ENCODE measurements around the gene RPP25L.
"Not testable (repeated sequence)": the region's sequence is repeated elsewhere in the genome, so short reads cannot be mapped to it uniquely, and the experiment has no call there.

RPP25L gene

DNA sequence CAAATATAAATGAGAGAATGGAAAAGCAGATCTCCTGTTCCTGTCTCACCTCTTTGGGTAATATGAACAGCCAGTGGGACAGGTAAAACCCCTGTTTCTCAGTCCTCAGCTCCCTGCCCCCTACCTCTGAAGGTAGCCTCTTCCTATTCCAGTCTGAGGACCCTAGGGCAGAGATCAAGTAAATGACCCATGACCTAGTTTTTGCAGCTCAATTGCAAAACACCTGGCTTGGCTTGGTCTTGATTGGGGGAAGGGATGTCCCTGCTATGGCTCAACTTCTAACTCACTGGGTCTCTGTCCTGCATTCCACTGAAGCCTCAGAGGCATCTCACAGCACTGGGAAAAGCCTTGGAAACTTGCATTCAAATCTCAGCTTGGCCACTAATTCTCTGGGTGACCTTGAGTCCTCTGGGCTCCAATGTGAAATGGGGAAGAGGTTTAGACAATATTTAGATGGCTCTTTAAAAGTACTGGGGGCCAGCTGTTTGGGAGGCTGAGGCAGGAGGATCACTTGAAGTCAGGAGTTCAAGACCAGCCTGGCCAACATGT is 32.9 kb upstream of the RPP25L start:
- TF ChIP-seq CTCF (IDR thresholded peaks at IDR 0.05; ENCODE audit: insufficient read depth, low read length, poor library complexity, severe bottlenecking): no peak
- no peak for DNase-seq (ENCODE audit: extremely low read depth, insufficient read length)
- Histone ChIP-seq H3K4me3 (replicated peaks; ENCODE audit: low read depth, low read length) (no peak overlapping the region), H3K36me3 (ENCODE audit: control insufficient read depth, insufficient read depth, low read length) (peaks cover 12% of the 10 kb centered on the region), H3K27me3 (replicated peaks; ENCODE audit: control insufficient read depth, insufficient read depth, low read length) (no peaks in the 10 kb centered on the region)

DNA sequence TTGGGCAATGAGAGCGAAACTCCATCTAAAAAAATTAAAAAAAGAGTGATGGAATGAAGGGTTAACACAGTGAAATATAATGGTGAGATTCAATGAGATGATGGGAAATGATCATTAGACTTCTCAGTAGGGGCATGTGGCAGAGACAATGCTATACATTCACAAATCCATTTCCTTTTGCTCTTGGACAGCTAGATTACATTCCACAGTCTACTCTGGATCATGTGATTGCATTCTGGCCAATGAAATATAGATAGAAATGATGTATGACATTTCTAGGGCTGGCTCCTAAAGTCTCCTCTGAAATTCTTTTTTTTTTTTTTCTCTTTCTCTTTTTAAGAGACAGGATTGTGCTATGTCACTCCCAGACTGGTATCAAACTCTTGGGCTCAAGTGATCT is 30.8 kb upstream of the RPP25L start:
- TF ChIP-seq CTCF (IDR thresholded peaks at IDR 0.05; ENCODE audit: insufficient read depth, low read length, poor library complexity, severe bottlenecking): no peak
- Histone ChIP-seq H3K36me3 (ENCODE audit: control insufficient read depth, insufficient read depth, low read length) (no peaks in the 10 kb centered on the region), H3K27me3 (replicated peaks; ENCODE audit: control insufficient read depth, insufficient read depth, low read length) (no peaks in the 10 kb centered on the region), H3K4me3 (replicated peaks; ENCODE audit: low read depth, low read length) (no peak overlapping the region)
- DNase-seq (ENCODE audit: extremely low read depth, insufficient read length): no peak

GRCh38 chr9:34639322-34639721 is 27.4 kb upstream of the RPP25L start:
- not testable (repeated sequence) for DNase-seq (ENCODE audit: extremely low read depth, insufficient read length); H3K36me3 ChIP-seq (ENCODE audit: control insufficient read depth, insufficient read depth, low read length); H3K27me3 ChIP-seq (replicated peaks; ENCODE audit: control insufficient read depth, insufficient read depth, low read length); H3K4me3 ChIP-seq (replicated peaks; ENCODE audit: low read depth, low read length)

- H3K27me3 ChIP-seq (replicated peaks; ENCODE audit: control insufficient read depth, insufficient read depth, low read length): no peaks in the 10 kb centered on the region
- no peak for DNase-seq (ENCODE audit: extremely low read depth, insufficient read length)
- H3K36me3 ChIP-seq (ENCODE audit: control insufficient read depth, insufficient read depth, low read length): no peaks in the 10 kb centered on the region; the same call in 1 of the 2 replicates
- H3K4me3 ChIP-seq (replicated peaks; ENCODE audit: low read depth, low read length): peak overlapping the region; percentile 68
- no peak for TF ChIP-seq CTCF (IDR thresholded peaks at IDR 0.05; ENCODE audit: insufficient read depth, low read length, poor library complexity, severe bottlenecking)
Measured at GRCh38 chr9:34638138-34638445, 26.2 kb upstream of the RPP25L start.

DNA sequence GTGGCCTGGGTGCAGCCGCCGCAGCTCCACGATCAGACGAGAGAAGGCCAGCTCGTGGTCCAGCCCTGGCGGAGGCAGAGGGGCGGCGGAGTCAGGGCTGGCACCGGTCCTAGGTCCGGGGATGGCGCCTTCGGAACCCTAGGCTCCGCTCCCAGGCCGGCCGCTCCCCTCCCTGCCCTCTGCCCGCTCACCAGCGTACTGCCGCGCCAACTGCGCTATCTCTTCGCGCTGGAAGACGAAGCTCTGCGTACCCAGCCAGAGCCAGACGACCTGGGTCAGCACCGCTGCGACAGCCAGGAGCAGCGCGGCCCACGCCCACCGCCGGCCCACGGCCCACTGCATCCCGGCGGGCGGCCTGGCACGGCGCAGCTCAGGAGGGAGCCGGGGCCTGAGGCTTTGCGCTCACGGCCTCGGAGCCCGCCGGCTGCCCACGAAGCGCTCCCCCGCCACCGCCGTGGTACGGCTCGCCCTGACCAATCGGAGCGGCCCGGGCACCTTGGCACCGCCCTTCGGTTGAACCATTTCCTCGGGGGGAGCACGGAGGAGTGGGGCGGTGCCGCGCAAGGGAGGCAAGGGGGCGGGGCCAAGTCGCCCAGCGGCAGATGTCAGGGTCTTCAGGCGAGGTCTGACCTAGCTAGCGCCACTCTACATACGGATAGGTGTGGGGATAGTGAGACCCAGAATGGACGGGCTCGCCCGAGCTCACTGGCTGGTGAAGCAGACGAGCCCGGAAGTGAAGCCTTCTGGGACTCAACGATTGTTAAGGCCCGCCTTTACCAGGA is 25.6 kb upstream of the RPP25L start, which contains the start of gene SIGMAR1:
Gene SIGMAR1, minus strand, starts transcription at position 432 of the 782 bp plus-strand sequence. Its CDS starts 90 bp downstream, at position 342.
- Histone ChIP-seq H3K36me3 (ENCODE audit: control insufficient read depth, insufficient read depth, low read length) (no peaks in the 10 kb centered on the region; the same call in 1 of the 2 replicates), H3K4me3 (replicated peaks; ENCODE audit: low read depth, low read length) (peak within 1 kb of the TSS; percentile 68), H3K27me3 (replicated peaks; ENCODE audit: control insufficient read depth, insufficient read depth, low read length) (no peaks in the 10 kb centered on the region)
- no peak for TF ChIP-seq CTCF (IDR thresholded peaks at IDR 0.05; ENCODE audit: insufficient read depth, low read length, poor library complexity, severe bottlenecking)
- DNase-seq (ENCODE audit: extremely low read depth, insufficient read length): peak; percentile 96

GRCh38 chr9:34636791-34637355 is 25.0 kb upstream of the RPP25L start:
- Histone ChIP-seq H3K4me3 (replicated peaks; ENCODE audit: low read depth, low read length) (peak overlapping the region; percentile 68), H3K36me3 (ENCODE audit: control insufficient read depth, insufficient read depth, low read length) (no peaks in the 10 kb centered on the region; the same call in 1 of the 2 replicates), H3K27me3 (replicated peaks; ENCODE audit: control insufficient read depth, insufficient read depth, low read length) (no peaks in the 10 kb centered on the region)
- TF ChIP-seq CTCF (IDR thresholded peaks at IDR 0.05; ENCODE audit: insufficient read depth, low read length, poor library complexity, severe bottlenecking): no peak
- no peak for DNase-seq (ENCODE audit: extremely low read depth, insufficient read length)
